WI38 (cell line): ENCODE results near the gene NADK.

Experiments
- H3K4me3 ChIP-seq: 2 replicates; pipeline ENCODE4 v1.5.1; 2011; ENCODE audit warnings: low read depth, mild to moderate bottlenecking, control low read depth, low read length
- CTCF ChIP-seq: IDR thresholded peaks from 2 replicates; pipeline ENCODE4 v1.5.1; 2012; ENCODE audit warnings: low read depth, mild to moderate bottlenecking, control low read depth, low read length

The NADK gene

GRCh38 chr1:1797731-1798341, 19.6 kb upstream of the NADK start:
- no peak for TF ChIP-seq CTCF
- H3K4me3 ChIP-seq: no peak overlapping the region

GRCh38 chr1:1796466-1796865, 18.2 kb upstream of the NADK start:
- 0 out of 2 replicates have a peak, but pooled peaks have one; percentile 10 for TF ChIP-seq CTCF
- H3K4me3 ChIP-seq: no peak overlapping the region

- no peak overlapping the region for H3K4me3 ChIP-seq
- TF ChIP-seq CTCF: no peak
These were observed 16.7 kb upstream of the NADK start for GRCh38 chr1:1794999-1795398.

- TF ChIP-seq CTCF: no peak
- no peak overlapping the region for H3K4me3 ChIP-seq
These were observed 15.4 kb upstream of the NADK start for GRCh38 chr1:1793481-1794244.

GRCh38 chr1:1788646-1789431, 10.6 kb upstream of the NADK start:
- H3K4me3 ChIP-seq: no peak overlapping the region

GRCh38 chr1:1788136-1788535, 9.9 kb upstream of the NADK start:
- H3K4me3 ChIP-seq: no peak overlapping the region
- TF ChIP-seq CTCF: no peak

More at GRCh38 chr1:1788646-1789431, 10.6 kb upstream of the NADK start:
- no peak for TF ChIP-seq CTCF
